Kidney (tissue), 14 donors: ENCODE data around the gene KIF16B. TPM values are rescaled to one million over a fixed set of nuclear protein-coding genes. Genes with fewer than 3 reads are reported as not detected.

Experiments used
- DNase-seq, 5 donors: peaks; one replicate each; pipeline ENCODE4 v3.0.0-alpha.2; 2013 to 2020
- FAIRE-seq: peaks from 2 replicates; lab custom pipeline; 2012; peaks lifted over from hg19 to GRCh38; lab: Jason Lieb, UNC
- H3K27ac ChIP-seq, 2 donors: one replicate each; pipeline ENCODE4 v1.7.0; 2013; ENCODE audit warnings: low read depth in 2 of 2, low read length in 2 of 2, inconsistent platforms in 1 of 2
- H3K27me3 ChIP-seq: one replicate; pipeline ENCODE4 v1.7.1; 2013; ENCODE audit warnings: low read length, inconsistent platforms; ENCODE audit not compliant: control insufficient read depth, insufficient read depth
- H3K36me3 ChIP-seq, 3 donors: one replicate each; pipeline versions ENCODE4 v1.7.0 to v1.7.1; 2013; ENCODE audit warnings: low read length in 3 of 3, control low read depth in 1 of 3, inconsistent platforms in 1 of 3; ENCODE audit not compliant: insufficient read depth in 3 of 3, control insufficient read depth in 2 of 3
- H3K4me1 ChIP-seq, 3 donors: one replicate each; pipeline versions ENCODE4 v1.7.0 to v1.7.1; 2013; ENCODE audit warnings: low read length in 3 of 3, inconsistent platforms in 1 of 3, low read depth in 1 of 3; ENCODE audit not compliant: control insufficient read depth in 2 of 3, insufficient read depth in 2 of 3
- H3K4me3 ChIP-seq, 3 donors: one replicate each; pipeline versions ENCODE4 v1.7.0 to v1.8.1; 2013; ENCODE audit warnings: low read length in 3 of 3, control low read depth in 1 of 3, inconsistent platforms in 1 of 3
- H3K9ac ChIP-seq, 3 donors: one replicate each; pipeline versions ENCODE4 v1.7.0 to v1.7.1; 2013; ENCODE audit warnings: low read length in 3 of 3, control low read depth in 1 of 3, inconsistent platforms in 1 of 3
- H3K9me3 ChIP-seq, 3 donors: one replicate each; pipeline versions ENCODE4 v1.7.0 to v1.7.1; 2013; ENCODE audit warnings: low read length in 3 of 3, control low read depth in 1 of 3, inconsistent platforms in 1 of 3; ENCODE audit not compliant: control insufficient read depth in 2 of 3, insufficient read depth in 1 of 3
- CTCF ChIP-seq: IDR thresholded peaks from 3 replicates; pipeline ENCODE4 v1.5.1; 2012; ENCODE audit warnings: mild to moderate bottlenecking, moderate library complexity, borderline replicate concordance; ENCODE audit not compliant: insufficient read depth; ENCODE audit errors: extremely low read depth
- intact Hi-C: fragments of 100-400 bp; cut with DNase I; formaldehyde crosslinking; loops from one replicate; pipeline ENCODE4 v1.11.1; 2022
- polyA plus RNA-seq: library from polyadenylated mRNA; stranded (reverse); fragments of 350-450 nt; fragmentation: Illumina TruSeq; extraction: RNeasy Lipid Tissue Mini Kit (QIAGEN cat#74804); gene quantifications from one replicate; pipeline ENCODE4 v1.2.3, GENCODE V29; 2014; ENCODE audit warnings: low read depth, low replicate concordance; ENCODE audit not compliant: insufficient read depth
- total RNA-seq: library from RNA; stranded (reverse); fragmentation: NEBNext Ultra II Directional; extraction: Animal tissue kit (Norgen Biotek cat#: 25700); gene quantifications from one replicate; pipeline ENCODE4 v1.2.1, GENCODE V29; 2021
- donor health status: control.
- donor health status: control.
- donor health status: control.
- donor health status: control.
- donor health status: control.
- donor health status: DM: yes; HTN: yes; CAD: no.
- donor health status: Normal renal cell carcinoma (clear cell type).

KIF16B gene
- total and polyA plus RNA-seq, 2 donors from 2014 or later, result 15.0 to 19.7 TPM

GRCh38 chr20:16560661-16561060, 12.6 kb downstream of the KIF16B start:
- H3K4me3 ChIP-seq, result no peak overlapping the region
- no peak overlapping the region for H3K9ac ChIP-seq
- no peak overlapping the region for H3K27ac ChIP-seq
- TF ChIP-seq CTCF, result no peak
- intact Hi-C loops, result no loop called here
- H3K4me1 ChIP-seq, result peaks cover 3 to 19% (median 11%) of the 10 kb centered on the region in 3 donors
- FAIRE-seq, result no peak
- no peaks in the 10 kb centered on the region for H3K9me3 ChIP-seq
- no peak for DNase-seq
- H3K27me3 ChIP-seq, result no peaks in the 10 kb centered on the region
- H3K36me3 ChIP-seq, result no peaks in the 10 kb centered on the region

- TF ChIP-seq CTCF, result no peak
- Histone ChIP-seq H3K4me3 (no peak overlapping the region), H3K27me3 (no peaks in the 10 kb centered on the region), H3K9me3 (no peaks in the 10 kb centered on the region), H3K9ac (no peak overlapping the region), H3K36me3 (no peaks in the 10 kb centered on the region), H3K4me1 (peaks cover 3 to 23% (median 14%) of the 10 kb centered on the region in 3 donors), H3K27ac (no peak overlapping the region)
- FAIRE-seq, result no peak
- intact Hi-C loops, result no loop called here
- DNase-seq, result no peak
Observed at GRCh38 chr20:16560216-16560615, 13.0 kb downstream of the KIF16B start.

GRCh38 chr20:16556301-16556700, 16.9 kb downstream of the KIF16B start:
- H3K27me3 ChIP-seq, result no peaks in the 10 kb centered on the region
- no peak overlapping the region for H3K27ac ChIP-seq
- no peaks in the 10 kb centered on the region for H3K36me3 ChIP-seq
- FAIRE-seq, result no peak
- no peak for TF ChIP-seq CTCF
- H3K4me3 ChIP-seq, result no peak overlapping the region
- intact Hi-C loops, result no loop called here
- no peak for DNase-seq
- no peak overlapping the region for H3K9ac ChIP-seq
- H3K9me3 ChIP-seq, result no peaks in the 10 kb centered on the region
- peaks cover 2 to 43% (median 35%) of the 10 kb centered on the region in 3 donors for H3K4me1 ChIP-seq

GRCh38 chr20:16555754-16556153, 17.5 kb downstream of the KIF16B start:
- intact Hi-C loops, result no loop called here
- H3K27ac ChIP-seq, result no peak overlapping the region
- peaks cover 2 to 43% (median 32%) of the 10 kb centered on the region in 3 donors for H3K4me1 ChIP-seq
- H3K9ac ChIP-seq, result no peak overlapping the region
- FAIRE-seq, result no peak
- TF ChIP-seq CTCF, result no peak
- H3K9me3 ChIP-seq, result no peaks in the 10 kb centered on the region
- no peak for DNase-seq
- no peak overlapping the region for H3K4me3 ChIP-seq
- no peaks in the 10 kb centered on the region for H3K36me3 ChIP-seq
- no peaks in the 10 kb centered on the region for H3K27me3 ChIP-seq
